Effector CD4-positive, alpha-beta T cell (primary cell): ENCODE data around the gene ECI1.

Source experiments
- DNase-seq: peaks from one replicate; pipeline ENCODE4 v3.0.0-alpha.2; 2020

ECI1 gene

GRCh38 chr16:2232094-2232990, 19.0 kb downstream of the ECI1 start:
- DNase-seq: no peak

GRCh38 chr16:2231016-2231931, 20.1 kb downstream of the ECI1 start:
- no peak for DNase-seq

GRCh38 chr16:2230376-2230775, 21.0 kb downstream of the ECI1 start:
- no peak for DNase-seq

GRCh38 chr16:2229632-2230250, 21.6 kb downstream of the ECI1 start:
- DNase-seq: no peak

- no peak for DNase-seq
Observed at GRCh38 chr16:2229091-2229490, 22.3 kb downstream of the ECI1 start.

GRCh38 chr16:2228161-2228824, 23.1 kb downstream of the ECI1 start:
- no peak for DNase-seq

- DNase-seq: no peak
Observed at GRCh38 chr16:2226918-2227317, 24.5 kb downstream of the ECI1 start.

- no peak for DNase-seq
Observed at GRCh38 chr16:2226245-2226793, 25.1 kb downstream of the ECI1 start.

GRCh38 chr16:2223942-2224486, 27.4 kb downstream of the ECI1 start:
- DNase-seq: no peak

- peak; percentile 97 for DNase-seq
Observed at GRCh38 chr16:2223221-2223941, 28.0 kb downstream of the ECI1 start, which contains the start of gene E4F1. Gene E4F1, plus strand, starts transcription at chr16:2223591. Its CDS starts 23 bp downstream, at chr16:2223614.

- DNase-seq: no peak
Observed at GRCh38 chr16:2216330-2216729, 35.1 kb downstream of the ECI1 start.

- no peak for DNase-seq
Observed at GRCh38 chr16:2214719-2214968, 36.7 kb downstream of the ECI1 start, which contains the start of gene PGP. Gene PGP, minus strand, starts transcription at chr16:2214840. Its CDS starts 63 bp downstream, at chr16:2214777.

GRCh38 chr16:2213817-2214718, 37.3 kb downstream of the ECI1 start:
- no peak for DNase-seq

GRCh38 chr16:2212362-2213324, 38.7 kb downstream of the ECI1 start:
- no peak for DNase-seq

- DNase-seq: no peak
Observed at GRCh38 chr16:2211923-2212347, 39.5 kb downstream of the ECI1 start.

- DNase-seq: no peak
Observed at GRCh38 chr16:2210386-2211365, 40.7 kb downstream of the ECI1 start, which contains the start of gene BRICD5. Gene BRICD5, minus strand, starts transcription at chr16:2210863. Its CDS starts 30 bp downstream, at chr16:2210833.

- no peak for DNase-seq
Observed at GRCh38 chr16:2210009-2210332, 41.4 kb downstream of the ECI1 start.
